Gastroesophageal sphincter (tissue), 4 donors: ENCODE measurements around the gene SSH2. TPM values are rescaled to one million over a fixed set of nuclear protein-coding genes. Genes with fewer than 3 reads are reported as not detected.
"Not testable (repeated sequence)": the region's sequence is repeated elsewhere in the genome, so short reads cannot be mapped to it uniquely, and the experiment has no call there.

Source experiments
- ATAC-seq: fragments of 150-250 bp; one replicate; pipeline ENCODE4 v1.9.1; 2016; ENCODE audit warnings: mild to moderate bottlenecking, moderate library complexity
- H3K27ac ChIP-seq, 4 donors: fragments of 200-600 bp; sonication (generic) in 3 of 4; 1 replicate in 3 of 4; 2 replicates in 1 of 4; pipeline ENCODE4 v1.5.1; 2016 to 2019
- H3K27me3 ChIP-seq: fragments of 200-600 bp; sonication (generic); one replicate; pipeline ENCODE4 v1.5.1; 2019
- H3K36me3 ChIP-seq, 2 donors: fragments of 200-600 bp; sonication (generic); one replicate each; pipeline ENCODE4 v1.5.1; 2019; ENCODE audit warnings: control low read depth in 1 of 2
- H3K4me1 ChIP-seq, 3 donors: fragments of 200-600 bp; sonication (generic); 1 replicate in 2 of 3; 2 replicates in 1 of 3; pipeline ENCODE4 v1.5.1; 2016 to 2019; ENCODE audit warnings: control low read depth in 2 of 3
- H3K4me3 ChIP-seq, 2 donors: fragments of 200-600 bp; sonication (generic); one replicate each; pipeline ENCODE4 v1.5.1; 2019; ENCODE audit warnings: mild to moderate bottlenecking in 1 of 2, moderate library complexity in 1 of 2
- H3K9me3 ChIP-seq, 3 donors: fragments of 200-600 bp; sonication (generic); one replicate each; pipeline ENCODE4 v1.5.1; 2017 to 2019; ENCODE audit warnings: control low read depth in 2 of 3
- CTCF ChIP-seq, 4 experiments: fragments of 200-600 bp in 2 of 4; fragments of 450-650 bp in 2 of 4; sonication (generic) in 1 of 4; IDR thresholded peaks; one replicate each; pipeline ENCODE4 v1.5.1; 2017 to 2019; ENCODE audit warnings: antibody characterized with exemption in 4 of 4, mild to moderate bottlenecking in 2 of 4, moderate library complexity in 2 of 4
- EP300 ChIP-seq: sonication (generic); formaldehyde crosslinking; IDR thresholded peaks from one replicate; pipeline ENCODE4 v1.6.1; 2017; ENCODE audit warnings: antibody characterized with exemption, mild to moderate bottlenecking
- POLR2A ChIP-seq, 2 donors: fragments of 450-650 bp; IDR thresholded peaks; one replicate each; pipeline ENCODE4 v1.6.1; 2017; ENCODE audit warnings: antibody characterized with exemption in 2 of 2, mild to moderate bottlenecking in 2 of 2, moderate library complexity in 1 of 2
- POLR2AphosphoS5 ChIP-seq: sonication (generic); formaldehyde crosslinking; IDR thresholded peaks from one replicate; pipeline ENCODE4 v1.6.1; 2017; ENCODE audit warnings: antibody characterized with exemption
- WGBS, 2 donors: methylation state at CpG; one replicate each; pipeline ENCODE4 v1.1.5; 2018; ENCODE audit warnings: low coverage in 1 of 2; 5-methylcytosine and 5-hydroxymethylcytosine counted together
- total RNA-seq, 4 donors: library from RNA; depleted of rRNA; stranded (reverse); fragments of >200 nt; gene quantifications; one replicate each; pipeline ENCODE4 v1.1.0, GENCODE V29; 2016

Gene SSH2
- total RNA-seq, 4 donors from 2014 or later = 16.0 to 39.7 (median 24.9) TPM

GRCh38 chr17:29732209-29732608, 197.8 kb downstream of the SSH2 start:
- Histone ChIP-seq H3K4me1 (peaks cover 9 to 38% (median 14%) of the 10 kb centered on the region in 3 donors), H3K27ac (peak overlapping the region in 2 of 4 donors; percentile 1 to 25), H3K4me3 (no peak overlapping the region), H3K36me3 (peaks cover 0 to 3% of the 10 kb centered on the region in 2 donors), H3K9me3 (no peaks in the 10 kb centered on the region), H3K27me3 (no peaks in the 10 kb centered on the region)
- 29 to 91% methylated on average over 1 of the region's 1 CpG for whole genome bisulfite sequencing, 2 donors
- no peak for ATAC-seq
- no peak for TF ChIP-seq CTCF (IDR thresholded peaks at IDR 0.05)
- no peak for TF ChIP-seq POLR2AphosphoS5
- TF ChIP-seq EP300 = no peak
- TF ChIP-seq POLR2A (IDR thresholded peaks at IDR 0.05) = no peak

DNA sequence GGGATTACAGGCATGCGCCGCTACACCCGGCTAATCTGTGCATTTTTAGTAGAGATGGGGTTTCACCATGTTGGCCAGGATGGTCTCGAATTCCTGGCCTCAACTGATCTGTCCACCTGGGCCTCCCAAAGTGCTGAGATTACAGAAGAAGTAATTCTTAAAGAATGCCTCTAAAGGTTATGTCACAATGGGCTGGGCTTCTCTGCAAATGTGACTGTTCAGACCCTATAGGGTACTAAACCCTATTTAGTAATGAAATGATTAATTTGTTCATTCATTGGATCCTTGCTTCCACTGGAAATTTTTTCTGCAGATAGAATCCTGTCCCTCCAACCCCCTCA, 198.5 kb downstream of the SSH2 start:
- H3K27me3 ChIP-seq = no peaks in the 10 kb centered on the region
- whole genome bisulfite sequencing, 2 donors = 90 to 100% methylated on average over 1 to 4 of the region's 4 CpGs
- ATAC-seq = no peak
- H3K9me3 ChIP-seq = no peaks in the 10 kb centered on the region
- H3K4me3 ChIP-seq = no peak overlapping the region
- TF ChIP-seq POLR2AphosphoS5 (no peak), CTCF (IDR thresholded peaks at IDR 0.05) (no peak), EP300 (no peak), POLR2A (IDR thresholded peaks at IDR 0.05) (no peak)
- peaks cover 9 to 41% (median 14%) of the 10 kb centered on the region in 3 donors for H3K4me1 ChIP-seq
- peaks cover 0 to 3% of the 10 kb centered on the region in 2 donors for H3K36me3 ChIP-seq
- H3K27ac ChIP-seq = no peak overlapping the region

GRCh38 chr17:29728490-29728889, 201.5 kb downstream of the SSH2 start:
- Histone ChIP-seq H3K4me1 (peaks cover 7 to 33% (median 9%) of the 10 kb centered on the region in 3 donors), H3K36me3 (no peaks in the 10 kb centered on the region), H3K4me3 (no peak overlapping the region), H3K27ac (no peak overlapping the region), H3K9me3 (no peaks in the 10 kb centered on the region), H3K27me3 (no peaks in the 10 kb centered on the region)
- no peak for TF ChIP-seq EP300
- TF ChIP-seq POLR2AphosphoS5 = no peak
- no peak for TF ChIP-seq POLR2A (IDR thresholded peaks at IDR 0.05)
- TF ChIP-seq CTCF (IDR thresholded peaks at IDR 0.05) = no peak
- ATAC-seq = no peak
- WGBS, 2 donors = 90 to 94% methylated on average over 2 to 3 of the region's 3 CpGs

DNA sequence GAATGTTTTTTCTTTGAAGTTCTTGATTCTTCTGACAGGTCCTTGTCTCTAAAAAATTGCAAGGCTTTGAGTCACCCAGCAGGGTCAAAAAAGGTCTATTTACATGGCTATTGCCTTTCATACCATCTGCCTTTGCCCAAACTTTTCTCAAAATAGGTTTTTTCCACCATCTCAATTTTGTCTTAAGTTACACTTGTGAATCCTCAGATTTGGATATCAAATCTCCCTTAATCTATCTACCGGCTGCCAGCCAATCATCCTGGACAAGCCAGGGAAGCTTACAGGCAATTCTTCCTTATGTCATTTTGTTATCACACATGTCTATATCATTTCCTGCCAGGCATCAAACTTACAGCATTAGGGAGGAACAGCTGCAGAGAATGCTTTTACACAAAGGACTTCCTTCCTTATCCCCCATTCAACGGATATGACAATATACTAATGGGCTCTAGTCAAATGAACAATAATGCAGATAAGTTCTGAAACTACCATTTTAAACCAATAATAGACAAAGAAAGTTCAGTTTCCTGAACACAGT, 203.2 kb downstream of the SSH2 start:
- no peaks in the 10 kb centered on the region for H3K36me3 ChIP-seq
- WGBS, 2 donors = 40 to 54% methylated on average over 1 to 2 of the region's 2 CpGs
- peaks cover 0 to 32% (median 7%) of the 10 kb centered on the region in 3 donors for H3K4me1 ChIP-seq
- no peak overlapping the region for H3K4me3 ChIP-seq
- no peaks in the 10 kb centered on the region for H3K27me3 ChIP-seq
- no peaks in the 10 kb centered on the region for H3K9me3 ChIP-seq
- no peak for ATAC-seq
- peak overlapping the region in 1 of 4 donors; percentile 0 for H3K27ac ChIP-seq
- TF ChIP-seq POLR2AphosphoS5 (no peak), CTCF (IDR thresholded peaks at IDR 0.05) (no peak), POLR2A (IDR thresholded peaks at IDR 0.05) (no peak), EP300 (no peak)

DNA sequence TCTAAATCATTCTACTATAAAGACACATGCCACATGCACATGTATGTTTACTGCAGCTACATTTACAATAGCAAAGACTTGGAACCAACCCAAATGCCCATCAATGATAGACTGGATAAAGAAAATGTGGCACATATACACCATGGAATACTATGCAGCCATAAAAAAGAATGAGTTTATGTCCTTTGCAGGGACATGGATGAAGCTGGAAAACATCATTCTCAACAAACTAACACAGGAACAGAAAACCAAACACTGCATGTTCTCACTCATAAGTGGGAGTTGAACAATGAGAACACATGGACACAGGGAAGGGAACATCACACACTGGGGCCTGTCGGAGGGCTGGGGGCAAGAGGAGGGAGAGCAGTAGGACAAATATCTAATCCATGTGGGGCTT, 204.6 kb downstream of the SSH2 start:
- H3K27ac ChIP-seq, H3K36me3 ChIP-seq, H3K9me3 ChIP-seq, H3K4me3 ChIP-seq, ATAC-seq, H3K27me3 ChIP-seq: not testable (repeated sequence)
- WGBS, 2 donors = 100% methylated on average over 1 of the region's 1 CpG; no CpG with 5 or more reads in 1 of the 2 donors
- peaks cover 0 to 35% (median 7%) of the 10 kb centered on the region in 3 donors for H3K4me1 ChIP-seq
